RWPE2 (cell line): ENCODE data around the gene HHAT.

Experiments
- ATAC-seq: fragments of 200-7000 bp; cut with Tn5 transposase; 3 replicates; pipeline ENCODE4 v1.9.1; 2021; ENCODE audit warnings: low read depth
- DNase-seq: peaks from one replicate; pipeline ENCODE4 v3.0.0-alpha.2; 2020; ENCODE audit warnings: low spot score
- H3K27ac ChIP-seq: fragments of 450-650 bp; 2 replicates; pipeline ENCODE4 v1.5.1; 2017; ENCODE audit warnings: mild to moderate bottlenecking; ENCODE audit not compliant: poor library complexity, severe bottlenecking
- H3K27me3 ChIP-seq: fragments of 250-450 bp; sonication (Bioruptor Pico); 2 replicates; pipeline ENCODE4 v1.5.1; 2021; ENCODE audit warnings: mild to moderate bottlenecking, moderate library complexity; ENCODE audit not compliant: insufficient read depth, poor library complexity, severe bottlenecking
- H3K36me3 ChIP-seq: fragments of 250-450 bp; sonication (Bioruptor Pico); 2 replicates; pipeline ENCODE4 v1.5.1; 2020; ENCODE audit warnings: low read depth, mild to moderate bottlenecking, moderate library complexity
- H3K4me1 ChIP-seq: fragments of 250-450 bp; sonication (Bioruptor Pico); 2 replicates; pipeline ENCODE4 v1.5.1; 2021; ENCODE audit warnings: mild to moderate bottlenecking, moderate library complexity; ENCODE audit not compliant: insufficient read depth, poor library complexity, severe bottlenecking
- H3K4me3 ChIP-seq: fragments of 250-450 bp; sonication (Bioruptor Pico); 2 replicates; pipeline ENCODE4 v1.5.1; 2021; ENCODE audit warnings: mild to moderate bottlenecking, moderate library complexity; ENCODE audit not compliant: severe bottlenecking
- H3K9me3 ChIP-seq: fragments of 250-450 bp; sonication (Bioruptor Pico); 2 replicates; pipeline ENCODE4 v1.5.1; 2021; ENCODE audit warnings: mild to moderate bottlenecking, moderate library complexity; ENCODE audit not compliant: severe bottlenecking
- CTCF ChIP-seq: fragments of 450-650 bp; IDR thresholded peaks from one replicate; pipeline ENCODE4 v1.5.1; 2017; ENCODE audit warnings: mild to moderate bottlenecking, moderate library complexity; ENCODE audit not compliant: poor library complexity, severe bottlenecking

HHAT gene

GRCh38 chr1:210483821-210484220 is 155.1 kb downstream of the HHAT start:
- ATAC-seq (no peak), DNase-seq (no peak)
- Histone ChIP-seq H3K9me3 (no peaks in the 10 kb centered on the region), H3K36me3 (no peaks in the 10 kb centered on the region), H3K4me3 (no peak overlapping the region), H3K27me3 (no peaks in the 10 kb centered on the region), H3K4me1 (no peaks in the 10 kb centered on the region), H3K27ac (no peak overlapping the region)
- no peak for TF ChIP-seq CTCF

GRCh38 chr1:210487021-210487420 is 158.3 kb downstream of the HHAT start:
- H3K36me3 ChIP-seq = no peaks in the 10 kb centered on the region
- ATAC-seq (no peak), DNase-seq (no peak)
- H3K27ac ChIP-seq = no peak overlapping the region
- H3K27me3 ChIP-seq = no peaks in the 10 kb centered on the region
- H3K4me3 ChIP-seq = no peak overlapping the region
- H3K9me3 ChIP-seq = no peaks in the 10 kb centered on the region
- H3K4me1 ChIP-seq = no peaks in the 10 kb centered on the region
- TF ChIP-seq CTCF = no peak

- H3K27ac ChIP-seq = no peak overlapping the region
- ATAC-seq = no peak
- no peak for DNase-seq
- no peak for TF ChIP-seq CTCF
- no peak overlapping the region for H3K4me3 ChIP-seq
- no peaks in the 10 kb centered on the region for H3K4me1 ChIP-seq
- no peaks in the 10 kb centered on the region for H3K36me3 ChIP-seq
- no peaks in the 10 kb centered on the region for H3K27me3 ChIP-seq
- H3K9me3 ChIP-seq = no peaks in the 10 kb centered on the region
These were observed 160.8 kb downstream of the HHAT start for GRCh38 chr1:210489491-210489890.

- Histone ChIP-seq H3K36me3 (no peaks in the 10 kb centered on the region), H3K9me3 (no peaks in the 10 kb centered on the region)
- ATAC-seq = no peak
These were observed 162.1 kb downstream of the HHAT start for GRCh38 chr1:210490781-210491180.

GRCh38 chr1:210496063-210496462 is 167.4 kb downstream of the HHAT start:
- Histone ChIP-seq H3K9me3 (no peaks in the 10 kb centered on the region), H3K36me3 (no peaks in the 10 kb centered on the region), H3K4me3 (no peak overlapping the region), H3K27me3 (no peaks in the 10 kb centered on the region), H3K27ac (no peak overlapping the region), H3K4me1 (no peaks in the 10 kb centered on the region)
- DNase-seq = no peak
- TF ChIP-seq CTCF = no peak
- no peak for ATAC-seq

More at GRCh38 chr1:210490781-210491180, 162.1 kb downstream of the HHAT start:
- H3K27me3 ChIP-seq = no peaks in the 10 kb centered on the region
- H3K27ac ChIP-seq = no peak overlapping the region
- no peak for DNase-seq
- no peak overlapping the region for H3K4me3 ChIP-seq
- no peak for TF ChIP-seq CTCF
- no peaks in the 10 kb centered on the region for H3K4me1 ChIP-seq
